Medulla oblongata (tissue), 1 donor: ENCODE measurements around the gene MB.

Source experiments
- DNase-seq: peaks from one replicate; pipeline ENCODE4 v3.0.0-alpha.2; 2015; ENCODE audit errors: extremely low spot score

Gene MB

DNA sequence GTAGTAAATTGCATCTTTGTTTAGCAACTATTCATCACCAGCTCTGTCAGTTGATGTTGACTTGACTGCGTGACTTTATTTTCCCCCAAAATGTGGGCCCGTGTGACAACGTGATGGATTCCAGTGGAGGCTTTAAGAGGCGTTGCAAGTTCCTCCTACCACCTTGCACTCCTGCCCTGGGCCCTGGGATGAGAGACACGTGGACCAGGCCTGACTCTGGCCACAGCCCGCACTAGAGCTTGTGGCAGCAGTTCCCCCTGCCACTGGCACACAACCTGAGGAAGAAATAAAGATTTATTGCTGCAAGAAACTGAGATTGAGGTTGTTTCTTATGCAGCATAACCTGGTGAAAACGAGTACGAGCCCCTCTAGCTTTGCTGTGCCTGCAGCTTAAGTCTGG lies 44.6 kb downstream of the MB start:
- peak; percentile 47 for DNase-seq

DNA sequence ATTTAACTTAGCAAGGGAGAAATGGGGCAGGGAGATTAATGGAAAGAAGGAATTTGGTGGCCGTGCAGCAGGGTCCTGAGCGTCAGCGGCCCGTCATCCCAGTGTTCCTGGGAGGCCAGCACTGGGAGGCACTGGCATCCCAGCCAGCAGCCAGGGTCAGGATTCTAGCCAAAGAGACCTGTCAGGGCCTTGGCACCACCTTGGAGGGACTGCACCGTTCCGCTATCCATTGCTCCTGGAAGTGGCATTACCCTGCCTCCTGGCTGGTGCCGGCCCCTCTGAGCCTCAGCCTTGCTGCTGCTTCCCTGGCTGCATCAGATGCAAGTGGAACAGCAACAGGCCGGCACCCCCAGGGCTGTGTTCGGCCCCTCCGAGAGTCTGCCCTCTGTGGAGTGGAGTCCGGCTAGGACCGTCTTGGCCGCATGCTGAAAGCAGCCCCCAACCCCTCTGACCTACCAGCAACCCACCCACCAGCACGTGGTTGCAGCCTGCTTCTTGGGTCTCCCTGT lies 46.4 kb downstream of the MB start:
- DNase-seq: no peak

DNA sequence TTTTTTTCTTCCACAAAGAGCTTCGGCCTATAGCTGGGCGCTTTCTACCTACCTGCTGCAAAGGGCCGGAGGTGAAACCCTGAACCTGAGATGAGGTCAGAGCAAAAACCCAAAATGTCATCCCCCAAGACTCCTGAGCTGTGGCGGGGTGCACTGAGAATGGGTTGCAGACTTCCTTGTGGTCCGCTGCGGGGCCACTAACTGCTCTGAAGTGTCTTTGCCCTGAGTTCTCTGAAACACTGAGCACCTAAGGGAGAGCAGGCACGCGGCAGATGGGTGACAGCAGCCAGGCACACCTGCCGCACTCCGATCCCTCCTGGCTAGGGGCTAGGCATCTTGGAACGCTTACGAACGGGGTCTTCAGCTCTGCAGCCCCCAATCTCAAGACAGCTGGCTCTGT lies 47.2 kb downstream of the MB start:
- no peak for DNase-seq

DNA sequence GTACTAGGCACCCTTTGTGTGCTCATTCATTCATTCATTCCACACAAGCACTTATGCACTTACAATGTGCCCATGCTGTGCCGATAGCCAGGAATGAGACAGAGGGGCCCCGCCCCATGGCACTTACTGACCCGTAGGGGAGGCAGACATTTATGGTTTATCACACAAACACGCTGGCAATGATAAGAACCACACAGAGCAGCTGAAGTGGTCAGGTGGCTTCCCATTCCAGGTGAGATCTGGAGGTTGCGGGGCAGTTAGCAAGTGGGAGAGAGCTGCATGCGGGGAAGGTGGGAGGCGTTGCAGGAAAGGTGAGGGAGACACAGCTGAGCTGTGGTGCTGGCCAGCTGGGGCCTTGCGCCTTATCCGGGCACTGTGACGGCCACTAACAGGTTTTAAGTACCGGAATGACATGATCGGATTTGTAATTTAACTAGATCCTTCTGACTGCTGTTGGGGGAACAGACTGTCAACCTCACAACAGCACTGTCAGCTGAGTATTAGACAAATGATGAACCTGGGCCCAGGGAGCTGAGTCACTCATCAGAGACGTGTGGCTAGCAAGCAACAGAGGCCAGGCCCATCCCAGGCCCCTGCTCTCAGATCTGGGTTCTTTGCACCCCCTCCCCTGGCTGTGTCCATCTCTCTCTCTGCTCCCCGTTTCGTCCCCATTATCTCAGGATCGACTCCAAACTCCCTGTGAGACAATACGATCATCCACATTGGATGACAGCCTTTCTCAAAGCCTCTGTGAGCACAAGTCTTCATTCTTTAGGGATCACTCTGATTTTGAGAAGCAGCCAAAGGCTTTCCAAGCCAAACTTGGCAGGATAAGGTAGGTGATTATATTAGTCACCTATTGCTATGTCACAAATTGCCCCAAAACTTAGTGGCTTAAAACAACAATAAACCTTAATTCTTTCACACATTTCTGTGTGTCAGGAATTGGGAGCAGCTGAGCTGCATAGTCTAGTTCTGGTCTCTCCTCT lies 48.1 kb downstream of the MB start:
- DNase-seq: no peak

DNA sequence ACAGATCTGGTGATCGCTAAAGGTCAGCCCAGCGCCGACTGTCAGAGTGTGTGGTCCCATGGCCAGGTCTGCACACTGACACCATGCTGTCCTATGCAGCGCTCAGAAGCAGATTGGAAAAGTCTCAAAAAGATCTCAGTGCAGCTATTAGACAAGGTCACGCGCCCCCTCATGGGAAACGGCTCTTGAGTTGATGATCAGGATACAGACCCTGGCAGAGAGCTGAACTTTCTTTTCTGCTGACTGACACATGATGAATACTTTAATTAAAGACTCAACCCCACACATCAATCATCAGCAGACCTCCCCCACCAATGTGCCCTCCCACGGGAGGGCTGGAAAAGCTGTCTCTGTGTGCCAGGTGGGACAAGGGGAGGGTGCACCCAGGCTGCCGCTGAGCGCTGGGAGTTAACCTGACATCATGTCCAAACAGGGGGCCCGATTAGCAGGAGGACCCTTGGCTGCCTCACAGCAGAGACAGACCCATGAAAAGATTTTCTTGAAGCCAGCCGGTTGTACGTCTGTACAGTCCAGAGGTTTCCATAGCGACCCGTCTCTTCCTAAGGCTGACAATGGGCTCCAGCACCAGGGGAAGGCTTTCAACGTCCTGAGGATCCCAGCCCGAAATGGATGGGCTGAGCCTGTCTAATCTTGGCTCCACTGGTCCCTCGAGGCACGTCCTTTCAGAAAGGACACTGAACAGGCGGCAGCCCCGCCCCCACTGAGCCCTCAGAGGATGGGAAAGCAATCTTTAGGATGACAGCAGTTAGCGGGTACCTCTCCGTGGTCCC lies 49.6 kb downstream of the MB start:
- no peak for DNase-seq

DNA sequence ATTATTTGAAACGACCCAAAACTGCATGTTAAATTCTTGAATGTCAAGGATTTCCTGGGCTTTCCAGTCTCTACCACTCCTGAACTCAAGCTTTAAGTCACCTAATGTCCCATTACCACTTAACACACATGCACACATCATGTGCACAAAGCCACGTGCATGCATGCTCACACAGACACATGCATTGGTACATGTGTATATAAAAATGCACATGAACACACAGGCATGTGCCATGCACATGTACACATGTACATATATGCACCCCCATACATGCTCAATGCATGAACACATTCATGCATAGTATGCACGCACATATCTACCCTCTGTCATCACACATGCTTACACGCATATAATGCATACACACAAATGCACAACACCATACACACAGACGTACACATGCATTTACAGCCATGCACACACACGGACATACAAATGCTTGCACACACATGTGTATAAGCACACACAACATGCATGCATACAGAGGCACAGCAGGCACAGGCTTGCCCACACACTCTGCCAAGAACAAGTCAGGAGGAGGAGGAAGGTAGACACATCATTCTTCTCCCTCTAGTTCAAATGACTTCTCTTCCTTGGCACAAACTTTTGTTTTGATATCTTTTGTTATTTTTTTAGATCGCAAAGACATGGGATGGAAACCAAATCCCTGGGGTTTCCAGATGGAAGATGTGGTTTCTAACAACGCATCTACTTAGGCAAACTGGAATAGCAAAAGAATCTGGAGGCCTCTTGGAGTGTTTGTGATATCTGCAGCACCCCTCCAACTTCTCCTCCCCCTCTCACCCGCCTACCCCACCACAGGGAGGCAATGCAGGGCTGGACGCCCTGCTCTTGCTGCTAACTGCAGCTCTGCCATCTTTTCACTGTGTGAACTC lies 51.9 kb downstream of the MB start:
- no peak for DNase-seq

DNA sequence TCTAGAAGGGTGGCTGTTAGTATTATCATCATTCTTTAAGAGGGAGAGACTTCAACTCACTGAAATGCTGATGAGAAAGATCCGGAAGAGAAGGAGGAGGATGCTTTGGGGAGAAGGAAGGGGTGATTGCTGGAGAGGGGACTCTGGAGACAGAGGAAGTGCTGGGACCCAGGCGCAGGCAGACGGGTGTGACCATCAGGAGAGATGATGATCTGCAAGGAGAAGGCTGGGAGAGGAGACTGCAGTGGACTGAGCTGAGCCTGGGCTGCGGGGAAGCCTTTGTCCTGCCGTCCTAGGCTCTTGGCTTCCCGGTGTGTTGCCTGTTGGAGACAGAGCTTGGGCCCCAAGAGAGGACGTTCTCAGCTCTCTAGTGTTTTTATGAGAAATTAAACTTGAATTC lies 53.9 kb downstream of the MB start:
- DNase-seq: no peak

DNA sequence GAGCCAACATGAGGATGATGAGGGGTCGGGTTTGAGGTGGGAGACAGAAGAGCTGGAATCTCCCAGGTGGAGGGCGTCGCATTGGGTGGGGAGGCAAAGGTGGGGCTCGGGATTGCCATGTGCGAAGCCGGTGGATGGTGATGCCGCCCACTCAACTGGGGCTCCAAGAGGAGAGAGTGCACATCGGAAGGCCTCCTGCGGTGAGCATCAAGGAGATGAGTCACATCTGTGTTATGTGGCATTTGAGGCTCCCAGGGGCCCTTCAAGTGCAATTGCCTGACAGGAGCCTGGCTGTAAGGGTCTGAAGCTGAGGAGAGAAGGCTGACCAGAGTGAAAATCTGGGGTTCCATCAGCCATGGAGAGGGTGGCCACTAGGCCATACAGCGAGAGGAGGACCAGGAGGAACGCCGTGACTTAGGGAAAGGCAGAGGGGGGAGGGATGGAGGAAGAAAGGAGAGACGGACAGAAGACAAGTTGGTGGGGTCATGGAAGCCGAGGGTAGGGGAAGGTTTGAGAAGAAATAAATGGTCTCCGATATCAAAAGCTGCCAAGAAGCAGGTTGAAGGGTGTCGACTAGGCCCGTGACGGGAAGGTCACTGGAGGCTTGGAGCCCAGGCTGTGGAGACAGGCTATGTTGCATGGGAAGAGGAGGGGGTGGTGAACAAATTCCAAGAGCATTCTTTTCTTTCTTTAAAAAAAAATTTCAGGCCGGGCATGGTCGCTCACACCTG lies 55.2 kb downstream of the MB start:
- DNase-seq: no peak

DNA sequence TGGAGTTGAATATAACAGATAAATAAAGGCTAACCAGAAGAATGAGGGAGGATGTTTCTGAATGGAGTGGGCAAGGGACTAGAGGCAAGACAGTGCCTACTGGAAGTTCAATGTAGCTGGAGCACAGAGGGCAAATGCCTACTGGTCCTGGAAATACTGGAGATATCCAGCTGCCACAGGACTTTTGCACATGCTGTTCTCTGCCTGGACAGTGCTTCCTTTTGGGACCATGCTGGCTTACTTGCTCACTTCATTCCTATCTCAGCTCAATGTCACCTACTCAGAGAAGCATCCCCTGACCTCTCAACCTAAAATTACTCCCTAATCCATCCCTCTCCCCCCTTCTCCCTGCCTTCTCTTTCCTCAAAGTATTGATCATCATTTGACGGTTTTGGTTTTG lies 56.3 kb downstream of the MB start:
- DNase-seq: no peak

DNA sequence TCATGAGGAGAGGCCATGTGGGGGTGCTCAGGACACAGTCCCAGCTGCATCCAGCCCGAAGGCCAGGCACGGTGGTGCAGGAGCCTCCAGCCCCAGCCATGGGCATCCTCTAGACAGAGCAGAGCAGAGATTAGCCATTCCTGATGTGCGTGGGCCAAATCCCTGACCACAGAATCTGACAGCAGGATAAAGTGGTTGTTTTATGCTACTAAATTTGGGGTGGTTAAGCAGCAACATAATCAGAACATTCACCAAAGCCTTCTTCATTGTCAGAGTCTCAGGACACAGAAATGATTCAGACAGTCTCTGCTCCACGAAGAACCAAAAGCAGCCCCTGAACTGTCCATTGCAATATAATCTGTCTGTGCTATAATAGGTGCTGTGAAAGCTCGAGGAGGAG lies 56.8 kb downstream of the MB start:
- DNase-seq: no peak

DNA sequence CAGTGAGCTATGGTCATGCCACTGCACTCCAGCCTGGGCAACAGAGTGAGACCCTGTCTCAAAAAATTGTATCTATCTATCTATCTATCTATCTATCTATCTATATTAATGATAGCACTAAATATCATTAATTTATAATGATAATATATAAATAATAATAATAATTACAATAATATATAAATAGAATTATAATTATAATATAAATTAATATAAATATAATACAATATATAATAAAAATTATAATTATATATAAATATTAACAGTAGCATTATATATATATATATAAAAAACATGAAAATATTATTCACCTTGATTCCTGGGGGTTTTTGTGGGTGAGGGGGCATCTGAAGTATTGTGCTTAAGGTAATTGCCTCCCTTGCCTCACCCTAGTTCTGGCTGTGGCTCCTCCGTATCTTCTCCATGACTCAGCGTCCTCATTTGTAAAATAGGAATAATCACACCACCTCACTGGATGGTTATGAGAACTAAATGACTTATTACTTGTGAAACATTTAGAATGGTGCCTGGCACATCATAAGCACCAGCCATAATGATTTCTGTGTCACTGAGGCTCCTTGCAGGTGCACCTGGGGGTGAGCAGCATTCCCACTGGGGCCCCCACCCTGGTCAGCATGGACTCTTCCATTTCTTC lies 57.6 kb downstream of the MB start:
- no peak for DNase-seq

DNA sequence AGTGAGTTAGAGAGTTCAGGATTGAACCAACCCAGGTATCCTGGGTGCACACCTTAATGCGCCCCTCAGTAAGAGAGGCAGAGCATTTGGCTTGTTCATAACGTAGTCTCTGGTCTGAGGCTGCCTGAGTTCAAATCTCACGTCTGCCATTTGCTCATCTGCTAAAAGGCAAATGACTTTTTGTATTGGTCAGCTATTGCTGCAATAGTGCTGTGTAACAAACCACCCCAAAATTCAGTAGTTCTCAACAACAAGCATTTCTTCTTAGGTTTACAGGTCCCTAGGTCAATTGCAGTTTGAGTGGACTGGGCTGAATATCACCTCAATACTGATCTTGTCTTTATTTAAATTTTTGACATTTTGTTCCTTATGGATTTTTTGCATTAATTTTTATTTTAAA lies 58.4 kb downstream of the MB start:
- no peak for DNase-seq

DNA sequence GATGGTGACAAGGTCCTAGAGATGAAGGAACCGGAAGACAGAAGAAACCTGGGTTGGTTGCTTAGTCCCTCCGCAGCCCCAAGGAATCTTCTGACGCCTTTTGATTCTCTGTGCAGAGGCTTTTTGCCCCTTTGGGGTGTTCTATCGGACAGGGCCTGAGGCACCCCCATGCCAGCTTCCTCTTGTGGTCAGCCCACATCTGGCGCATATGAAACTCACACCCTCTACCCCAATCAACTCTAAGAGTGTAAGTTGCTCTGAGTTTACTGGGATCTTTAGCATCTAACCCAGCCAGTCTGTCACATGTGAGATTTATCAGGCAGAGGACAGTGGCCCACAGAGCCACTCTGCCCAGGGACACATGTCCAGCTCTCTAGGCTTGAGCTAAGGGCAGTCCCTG lies 59.1 kb downstream of the MB start:
- DNase-seq: no peak
